Stimulated activated CD8-positive, alpha-beta memory T cell treated with anti-CD3 and anti-CD28 coated beads, Interleukin-4, amount 100 ng/mL, for 4 hours (primary cell): ENCODE measurements around the gene COL4A6.

ENCODE experiments used
- DNase-seq, 2 donors: peaks; one replicate each; pipeline ENCODE4 v3.0.0-alpha.2; 2020; ENCODE audit warnings: low read depth in 2 of 2, low spot score in 1 of 2

Gene COL4A6

DNA sequence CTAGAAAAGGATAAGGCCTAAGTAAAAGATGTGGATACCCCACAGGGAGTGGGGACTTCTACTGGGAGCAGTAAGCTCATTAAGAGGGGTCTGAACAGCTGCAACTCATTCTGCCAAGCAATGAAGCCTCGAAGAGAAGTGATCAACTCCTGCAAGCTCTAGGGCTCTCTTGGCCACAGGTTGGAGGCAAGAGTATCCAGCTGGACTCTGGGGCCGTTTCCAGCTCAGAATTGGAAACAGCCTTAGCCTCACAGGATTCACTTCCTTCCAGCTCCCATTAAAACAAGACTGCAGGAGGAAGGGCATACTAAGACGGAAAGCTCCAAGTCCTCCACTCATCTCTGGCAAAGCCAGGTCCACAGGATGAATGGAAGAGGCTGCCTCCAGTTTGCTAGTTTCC, 220.3 kb downstream of the COL4A6 start:
- no peak for DNase-seq

DNA sequence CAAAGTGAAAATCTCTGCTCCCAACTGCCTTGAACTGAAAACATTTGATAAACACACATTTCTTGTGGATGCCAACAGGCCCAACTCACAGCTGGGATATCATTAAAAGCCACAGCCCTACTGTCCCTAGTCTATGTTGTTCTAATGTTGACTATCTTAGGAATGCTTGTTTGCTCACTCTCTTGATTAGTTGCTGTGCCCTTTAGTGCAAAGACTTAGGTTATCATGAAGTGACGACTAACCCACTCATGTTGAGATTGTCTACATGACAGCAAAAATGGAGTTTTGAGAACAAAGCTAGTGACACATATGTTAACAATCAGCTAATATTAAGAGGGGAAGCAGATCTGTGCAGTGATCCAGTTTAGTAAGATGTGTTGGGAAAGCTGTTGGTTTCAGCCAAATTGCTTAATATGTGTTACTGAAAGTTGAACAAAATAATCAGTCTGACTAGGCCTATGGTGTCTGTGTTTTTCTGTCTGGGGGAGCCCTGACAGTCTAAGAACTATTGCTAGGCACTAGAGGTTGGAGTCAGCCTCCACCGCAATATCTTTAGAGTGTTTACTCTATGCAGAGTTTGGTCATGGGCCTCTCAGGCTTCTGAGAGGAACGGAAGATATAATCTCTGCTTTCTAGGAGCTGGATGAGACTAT, 221.2 kb downstream of the COL4A6 start:
- DNase-seq, result no peak

DNA sequence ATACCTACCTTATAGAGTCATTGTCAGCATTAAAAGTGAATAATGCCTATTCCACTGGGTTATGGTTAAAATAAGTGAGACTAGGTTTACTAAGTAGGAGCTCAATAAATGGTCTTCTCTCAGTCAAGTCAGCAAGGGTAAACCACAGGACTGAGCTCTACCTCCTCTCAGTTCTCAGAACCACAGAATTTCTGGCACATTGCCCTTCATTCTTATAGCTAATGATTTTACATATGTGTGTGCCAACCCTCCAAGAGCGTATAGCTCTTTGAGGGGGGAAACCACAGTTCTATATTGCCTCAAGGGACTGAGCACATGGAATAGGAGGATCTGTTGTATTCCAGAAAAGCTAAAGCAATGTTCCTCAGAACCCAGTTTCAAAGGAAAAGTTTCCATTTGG, 221.8 kb downstream of the COL4A6 start:
- no peak for DNase-seq

DNA sequence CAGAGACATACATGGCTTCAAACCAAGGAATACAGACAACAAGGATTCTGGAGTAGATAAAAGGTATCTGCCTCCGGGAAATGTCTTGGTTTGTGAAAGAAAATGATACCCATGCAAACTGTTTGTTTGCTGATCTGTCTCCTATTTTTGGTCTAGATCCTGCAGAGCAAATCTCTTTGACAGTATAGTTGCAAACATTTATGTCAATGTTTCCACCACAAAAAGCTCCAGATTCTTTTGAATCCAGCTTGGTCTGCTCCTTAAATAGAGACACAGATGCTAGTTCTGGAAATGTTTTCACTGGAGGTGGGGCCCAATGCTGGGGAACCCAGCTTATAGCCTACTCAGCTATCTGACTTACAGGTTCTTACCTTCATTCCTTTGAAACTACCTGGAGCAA, 226.9 kb downstream of the COL4A6 start:
- DNase-seq, result no peak

DNA sequence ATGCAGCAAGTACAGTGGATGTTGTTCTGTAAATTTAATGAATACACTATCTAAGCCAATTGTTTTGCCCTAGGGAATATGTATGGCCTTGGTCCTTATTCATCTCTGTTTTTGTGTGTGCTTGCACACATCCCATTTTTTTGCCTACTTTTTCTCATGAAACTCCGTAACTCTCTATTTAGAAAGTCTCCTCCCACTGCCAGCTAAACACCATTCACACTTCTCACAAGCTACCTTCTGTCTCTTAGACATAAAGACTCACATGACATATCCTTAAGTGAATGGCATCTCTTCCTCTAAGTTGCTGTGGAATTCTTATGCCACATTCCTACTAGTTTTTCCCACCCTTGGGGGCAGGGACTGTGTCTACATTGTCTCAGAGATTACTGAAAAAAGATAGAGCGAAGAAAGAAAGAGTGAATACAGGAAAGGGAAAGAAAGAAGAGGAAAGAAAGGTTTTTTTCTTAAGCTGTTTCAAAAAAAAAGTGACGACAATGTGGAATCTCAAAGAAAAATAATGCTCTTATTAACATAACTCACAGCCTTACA, 229.1 kb downstream of the COL4A6 start:
- no peak for DNase-seq

DNA sequence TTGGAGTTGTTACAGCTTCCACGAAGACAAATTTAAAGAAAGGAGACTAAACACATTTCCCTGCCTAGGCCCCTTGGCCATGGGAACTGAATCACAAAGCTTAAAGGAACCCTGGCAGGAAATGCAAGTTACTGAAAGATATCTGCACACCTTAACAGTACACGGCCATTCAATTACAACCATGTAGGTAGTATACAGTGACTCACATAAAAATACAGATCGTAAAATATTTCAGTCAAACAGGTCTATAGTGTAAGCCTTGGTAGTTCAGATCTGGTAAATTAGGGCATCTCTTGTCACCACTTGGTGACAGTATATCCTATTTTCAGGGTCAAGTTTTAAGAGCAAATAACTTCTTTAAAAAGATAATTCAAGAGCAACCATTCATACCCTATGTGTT, 234.7 kb downstream of the COL4A6 start:
- DNase-seq, result no peak

DNA sequence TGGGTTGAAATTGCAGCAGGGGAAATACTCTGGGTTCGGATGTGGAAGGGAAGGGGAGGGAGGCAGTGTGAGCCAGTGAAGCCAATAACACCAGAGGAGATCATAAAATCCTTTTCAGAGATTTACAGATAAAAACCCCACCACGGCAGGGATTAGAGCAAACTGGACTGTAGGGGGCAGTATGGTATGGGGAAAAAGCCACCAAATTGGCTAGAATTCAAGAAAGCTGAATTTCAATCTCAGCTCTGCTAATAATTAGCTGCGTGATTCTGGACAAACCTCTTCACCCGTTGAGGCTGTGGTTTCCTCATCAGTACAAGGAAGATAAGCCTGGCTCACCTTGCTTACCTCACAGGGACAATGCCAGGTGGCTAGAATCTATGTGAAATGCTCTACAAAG, 238.5 kb downstream of the COL4A6 start:
- no peak for DNase-seq

DNA sequence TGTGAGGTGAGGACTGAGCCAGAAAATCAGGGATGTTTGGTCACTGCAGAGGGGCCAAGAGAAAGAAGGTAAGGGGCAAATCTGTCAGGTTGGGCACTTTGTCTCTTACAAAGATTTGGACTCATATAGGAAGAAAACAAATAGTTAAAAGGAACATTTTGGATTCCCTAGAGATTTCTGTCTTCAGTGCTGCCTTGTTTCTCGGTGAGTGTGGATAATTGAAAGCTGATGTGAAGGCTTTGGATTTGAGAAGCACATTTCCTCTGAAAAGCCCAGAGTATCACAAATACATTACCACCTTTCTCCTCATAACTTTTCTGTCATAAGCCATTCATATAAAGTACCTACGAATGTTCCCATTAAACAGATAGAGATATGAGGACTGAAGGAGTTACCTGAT, 239.2 kb downstream of the COL4A6 start:
- no peak for DNase-seq

DNA sequence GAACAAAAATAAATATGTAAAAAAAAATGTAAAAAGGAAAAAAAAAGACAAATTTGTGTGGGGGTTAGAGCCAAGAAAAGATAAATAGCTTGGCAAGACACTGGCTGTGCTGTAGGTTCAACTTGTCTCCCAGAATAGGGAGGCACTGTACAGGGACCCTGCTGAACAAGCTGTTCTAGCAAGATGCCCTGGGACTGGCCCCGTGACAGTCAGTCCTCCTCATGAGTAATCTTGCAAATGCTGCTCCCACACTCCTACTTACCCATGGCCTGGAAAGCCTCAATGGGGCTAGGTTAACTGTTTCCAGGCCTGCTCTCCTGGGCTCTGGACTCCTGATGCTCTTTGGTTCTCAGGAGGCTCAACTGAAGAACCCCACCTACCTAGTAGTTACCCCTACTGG, 239.8 kb downstream of the COL4A6 start:
- no peak for DNase-seq

DNA sequence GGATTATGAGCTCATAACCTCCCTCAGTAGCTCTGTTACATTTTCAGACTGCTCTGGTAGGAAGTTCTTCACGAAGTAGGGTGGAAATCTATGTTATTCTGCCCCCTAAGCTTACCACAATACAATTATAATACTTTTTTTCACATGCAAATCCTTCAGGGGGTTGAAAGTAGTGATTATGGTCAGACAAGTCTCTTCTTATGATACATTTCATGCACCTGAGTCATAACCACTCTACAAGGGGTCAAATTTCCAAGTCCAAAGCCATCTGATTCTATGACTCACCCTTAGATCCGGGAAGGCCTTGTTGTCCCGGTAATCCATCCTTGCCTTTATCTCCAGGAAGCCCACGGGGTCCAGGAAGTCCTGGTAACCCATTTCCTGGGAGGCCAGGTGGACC, 251.4 kb downstream of the COL4A6 start:
- no peak for DNase-seq

DNA sequence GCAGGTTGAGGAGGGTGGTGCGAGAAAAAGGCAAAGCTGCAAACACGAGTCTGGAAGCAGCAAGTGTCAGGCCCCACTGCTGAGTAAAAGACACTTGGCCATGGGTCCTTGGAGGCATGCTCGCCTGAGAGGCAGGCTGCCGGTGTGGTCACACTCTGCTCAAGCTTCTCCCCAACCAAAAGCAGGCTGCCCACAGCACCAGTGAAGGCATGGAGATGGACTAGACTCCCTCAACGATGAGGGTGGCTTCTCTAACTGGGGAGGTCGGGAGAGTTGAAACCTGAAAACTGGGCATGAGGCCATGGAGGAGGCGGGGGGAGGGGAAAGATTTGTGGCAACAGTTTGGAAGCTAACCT, 260.1 kb downstream of the COL4A6 start:
- no peak for DNase-seq

DNA sequence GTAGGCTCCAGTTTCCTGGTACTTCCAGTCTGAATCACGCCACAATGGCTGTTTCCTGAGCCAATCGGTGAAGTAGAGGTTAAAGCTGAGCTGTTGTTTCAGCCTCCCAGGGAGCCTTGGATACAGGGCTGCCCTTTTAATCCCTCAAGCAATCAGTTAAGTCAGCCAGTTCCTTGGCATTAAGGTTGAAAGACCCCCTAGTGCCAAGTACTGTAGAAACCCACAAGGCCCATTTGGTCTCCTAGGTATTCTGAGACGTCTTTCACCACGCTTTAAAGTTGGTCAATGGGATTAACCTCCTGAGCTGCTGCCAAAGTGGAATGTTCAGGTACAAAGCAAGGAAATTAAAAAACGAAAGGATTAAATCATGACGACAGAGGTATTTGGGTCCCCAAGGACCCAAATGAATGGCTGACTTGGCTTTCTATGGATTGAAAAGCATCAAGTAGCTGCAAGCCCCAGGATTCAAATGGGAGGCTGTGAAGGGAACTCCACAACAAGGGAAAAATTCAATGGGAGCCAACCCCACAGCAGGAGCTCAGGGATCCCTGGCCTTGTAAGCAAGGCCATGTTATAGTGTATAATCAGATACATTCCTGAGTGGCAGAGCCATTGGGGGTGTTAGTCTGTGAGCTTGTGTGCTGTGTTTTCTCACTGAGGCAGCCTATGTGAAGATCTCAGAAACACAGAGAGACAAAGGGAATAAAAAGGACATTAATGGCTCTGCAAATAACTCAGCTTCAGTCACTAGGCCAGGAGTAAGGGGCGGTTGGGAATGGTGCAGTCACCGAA, 260.7 kb downstream of the COL4A6 start:
- no peak for DNase-seq

DNA sequence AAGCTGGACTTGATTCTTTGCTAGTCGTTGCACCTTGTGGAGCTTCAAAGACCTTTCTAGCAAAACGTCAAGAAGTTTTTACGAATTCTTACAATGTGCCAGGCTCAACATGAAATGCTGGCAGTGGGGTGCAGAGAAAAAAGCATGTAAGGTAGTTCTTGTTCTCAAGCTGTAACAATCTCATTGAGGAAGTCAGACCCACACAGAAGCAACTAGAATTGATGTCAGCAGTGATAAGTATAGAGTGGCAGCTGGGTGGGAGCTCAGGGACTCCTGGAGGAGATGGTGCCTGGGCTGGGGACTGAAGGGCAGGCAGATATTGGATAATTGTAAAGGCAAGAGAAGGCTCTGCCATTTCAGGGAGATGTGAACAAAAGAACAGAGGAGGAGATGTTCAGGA, 264.3 kb downstream of the COL4A6 start:
- no peak for DNase-seq

DNA sequence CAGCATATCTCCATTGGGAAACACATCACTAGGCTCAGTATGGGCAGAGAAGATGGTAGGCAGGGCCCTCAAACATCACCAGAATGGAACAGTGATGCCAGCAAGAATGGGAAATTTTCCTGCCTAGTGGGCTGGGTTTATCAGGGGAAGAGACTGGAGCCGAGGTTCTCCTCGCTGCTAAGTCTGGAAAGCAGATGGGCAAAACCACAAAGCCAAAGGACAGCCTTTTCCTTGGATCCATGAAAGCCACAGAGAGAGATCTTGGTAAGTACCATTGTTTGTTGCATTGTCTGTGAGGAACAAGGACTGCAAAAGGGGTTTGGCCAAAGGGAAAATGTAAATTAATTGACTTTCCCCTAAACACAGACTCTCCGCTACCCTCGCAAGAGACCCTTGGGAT, 266.6 kb downstream of the COL4A6 start:
- no peak for DNase-seq

DNA sequence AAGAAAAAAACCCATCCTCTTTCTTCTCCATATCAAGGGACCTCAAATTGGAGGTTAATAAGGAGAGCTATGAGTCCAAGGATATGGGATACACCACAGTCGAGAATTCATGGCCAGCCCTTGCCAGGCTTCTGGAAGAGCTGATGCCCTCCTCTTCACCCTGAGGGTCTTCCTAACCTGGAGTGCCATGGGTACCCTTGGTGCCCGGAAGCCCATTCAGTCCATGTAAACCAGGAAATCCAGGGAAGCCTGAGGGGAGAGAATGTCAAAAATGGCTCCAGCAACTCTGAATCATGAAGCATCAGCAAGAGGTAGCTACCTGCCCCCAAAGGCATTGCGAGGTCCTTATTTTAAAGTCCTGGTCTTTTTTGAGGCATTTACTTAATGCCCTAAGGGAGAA, 268.5 kb downstream of the COL4A6 start:
- no peak for DNase-seq

DNA sequence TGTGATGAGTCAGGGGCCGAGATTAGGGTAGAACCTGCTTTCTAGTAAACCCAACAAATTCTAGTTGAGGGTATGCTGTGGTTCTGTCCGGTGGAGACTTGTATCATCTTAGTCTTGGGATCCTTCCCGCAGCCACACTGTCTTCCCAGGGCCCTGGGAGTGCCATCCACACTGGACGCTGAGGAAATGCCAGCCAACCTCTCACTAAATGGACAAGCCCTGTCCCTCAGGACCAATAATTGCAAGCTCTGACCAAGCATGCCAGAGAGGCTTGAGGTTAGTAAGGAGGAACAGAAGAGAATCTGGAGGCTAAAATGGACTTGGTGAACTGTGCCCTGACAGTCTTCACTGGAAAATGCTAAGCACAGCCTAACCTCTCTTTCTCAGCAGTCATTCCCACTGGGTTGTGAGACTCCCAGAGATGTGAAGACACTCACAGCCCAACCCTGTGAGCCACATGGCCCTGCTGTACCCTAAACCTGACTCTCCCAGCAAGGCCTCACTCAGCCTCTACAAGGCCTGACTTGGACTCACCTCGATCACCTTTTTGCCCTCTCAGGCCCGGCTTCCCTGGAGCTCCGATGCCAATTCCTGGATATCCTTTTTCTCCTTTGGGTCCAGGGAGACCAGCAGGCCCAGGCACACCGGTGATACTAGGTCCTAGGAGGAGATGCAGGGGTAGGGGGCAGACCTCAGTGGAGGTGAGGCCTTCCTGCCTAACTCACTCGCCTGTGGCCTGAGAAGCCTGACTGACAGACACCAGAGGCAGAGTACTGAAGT, 269.1 kb downstream of the COL4A6 start:
- no peak for DNase-seq

DNA sequence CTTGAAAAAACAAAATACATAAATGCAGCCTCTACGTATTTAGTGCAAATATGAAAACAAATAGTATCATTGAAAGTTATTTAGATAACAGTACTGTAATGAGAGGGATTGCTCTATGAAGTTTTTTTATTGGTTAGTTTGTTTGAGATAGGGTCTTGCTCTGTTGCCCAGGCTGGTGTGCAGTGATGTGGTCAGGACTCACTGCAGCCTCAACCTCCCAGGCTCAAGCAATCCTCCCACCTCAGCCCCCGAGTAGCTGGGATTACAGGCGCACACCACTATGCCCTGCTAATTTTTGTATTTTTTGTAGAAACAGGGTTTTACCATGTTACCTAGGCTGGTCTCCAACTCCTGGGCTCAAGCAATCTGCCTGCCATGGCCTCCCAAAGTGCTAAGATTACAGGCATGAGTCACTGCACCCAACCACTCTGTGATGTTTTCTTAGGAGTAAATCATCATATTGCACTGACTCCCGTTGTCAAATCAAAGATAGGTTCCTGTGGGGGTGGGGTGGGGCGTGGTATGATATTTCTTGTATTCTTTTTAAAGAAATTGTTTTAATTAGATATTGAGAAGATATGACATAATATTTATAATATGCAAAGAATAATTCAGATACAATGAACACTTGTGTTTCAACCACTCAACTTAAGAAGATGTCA, 270.9 kb downstream of the COL4A6 start:
- DNase-seq, result no peak

DNA sequence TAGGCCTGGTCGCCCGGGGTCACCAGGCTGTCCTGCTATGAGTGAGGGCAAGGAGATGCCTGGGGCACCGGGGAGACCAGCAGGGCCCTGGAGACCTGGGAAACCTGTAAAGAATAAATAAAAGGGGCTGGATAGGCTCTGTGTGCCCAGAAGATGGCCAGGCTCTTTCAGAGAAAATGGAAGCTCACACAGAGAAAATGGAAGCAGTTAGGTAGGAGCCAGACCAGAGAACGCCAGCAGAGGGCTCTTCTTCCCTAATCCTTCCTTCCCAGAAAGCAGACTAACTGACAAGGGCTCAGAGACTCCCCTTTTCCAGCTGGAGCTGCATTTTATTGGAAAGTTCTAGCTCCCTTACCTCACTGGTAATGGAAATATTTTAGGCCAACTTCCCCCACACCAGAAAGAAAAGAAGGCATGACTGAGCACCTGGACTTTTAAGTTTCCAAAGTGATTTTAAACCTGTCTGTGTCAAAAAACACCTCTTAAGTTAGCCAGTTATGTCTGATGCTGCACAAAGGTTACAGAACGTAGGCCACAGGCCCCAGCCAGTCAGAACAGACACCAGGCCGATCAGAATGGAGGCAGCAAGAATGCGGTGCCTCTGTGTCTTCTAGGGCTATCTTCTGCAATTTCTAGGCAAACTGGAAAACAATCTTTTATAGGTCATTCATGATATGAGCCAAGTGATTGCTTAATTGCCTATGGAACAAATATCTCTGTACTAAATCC, 272.7 kb downstream of the COL4A6 start:
- DNase-seq, result no peak

DNA sequence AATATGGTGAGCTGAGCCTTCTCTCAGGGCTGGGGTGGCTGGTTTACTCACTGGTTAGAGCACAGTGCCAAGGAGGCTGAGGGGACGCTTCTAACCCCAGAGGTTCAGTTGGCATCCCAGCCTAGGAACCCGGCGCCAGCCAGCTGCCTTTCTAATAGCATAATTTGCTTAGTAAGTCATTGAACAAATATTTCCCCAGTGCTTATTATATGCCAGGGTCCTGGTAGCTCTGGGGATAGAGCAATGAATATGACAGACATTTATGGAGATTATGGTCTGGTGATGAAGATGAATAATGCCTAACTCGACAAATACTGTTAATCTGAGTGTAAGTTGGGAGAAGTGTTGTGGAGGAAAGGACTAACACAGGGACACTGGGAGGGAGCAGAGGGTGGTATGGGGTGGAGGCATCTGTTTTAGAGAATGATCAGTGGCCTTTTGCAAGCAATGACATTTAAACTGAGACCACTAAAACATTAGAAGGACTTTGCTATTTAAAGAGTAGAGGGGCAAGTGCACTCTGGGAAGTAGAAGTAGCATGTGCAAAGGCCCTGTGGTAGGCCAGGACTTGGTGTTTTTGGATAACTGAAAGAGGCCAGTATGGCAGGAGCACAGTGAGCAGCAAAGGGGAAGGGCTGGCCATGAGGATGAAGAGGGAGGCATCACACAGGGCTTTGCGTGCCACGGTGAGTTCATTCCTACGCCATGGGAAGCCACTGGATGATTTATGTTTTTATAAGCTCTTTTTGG, 274.7 kb downstream of the COL4A6 start:
- no peak for DNase-seq

DNA sequence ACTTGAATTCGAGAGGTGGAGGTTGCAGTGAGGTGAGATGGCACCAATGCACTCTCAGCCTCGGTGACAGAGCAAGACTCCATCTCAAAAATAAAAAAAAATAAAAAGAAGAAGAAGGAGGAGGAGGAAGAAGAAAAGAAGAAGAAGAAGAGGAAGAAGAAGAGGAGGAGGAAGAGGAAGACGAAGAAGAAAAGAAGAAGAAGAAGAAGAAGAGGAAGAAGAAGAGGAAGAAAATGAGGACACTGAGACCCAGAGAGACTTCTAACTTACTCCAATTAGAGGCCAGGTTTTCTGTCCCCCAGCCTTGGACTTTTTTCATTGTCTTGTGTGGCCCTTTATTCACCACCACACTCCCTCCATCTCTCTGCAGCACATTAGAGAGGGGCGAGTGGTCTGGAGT, 276.0 kb downstream of the COL4A6 start:
- no peak for DNase-seq
